ENCODE measurements around the gene ID2. TPM values are rescaled to one million over a fixed set of nuclear protein-coding genes. Genes with fewer than 3 reads are reported as not detected.

ID2 gene
- total RNA-seq, 2 experiments from 2014 or later, result 85.7 to 91.6 TPM

GRCh38 chr2:8704906-8705305, 23.1 kb downstream of the ID2 start:
- H3K27ac Mint-ChIP-seq, result no peak overlapping the region
- H3K9me3 Mint-ChIP-seq, result no peaks in the 10 kb centered on the region
- no peaks in the 10 kb centered on the region for H3K36me3 Mint-ChIP-seq (ENCODE audit: low read depth)
- ChIA-PET POLR2A (interaction anchor here (0.6 kb wide), 1 partner anchor 76 kb away, joined by 3 read pairs; no protein-coding TSS in a partner anchor), CTCF (interaction anchor here (0.6 to 2.1 kb wide), 2 partner anchors 10 to 12 kb away, joined by 3 to 7 read pairs; no protein-coding TSS in a partner anchor)
- DNase-seq (no peak), ATAC-seq (no peak)
- intact Hi-C loops (cut with micrococcal nuclease), result no loop called here
- TF ChIP-seq CTCF (IDR thresholded peaks at IDR 0.05), result no peak
- no peaks in the 10 kb centered on the region for H3K4me1 Mint-ChIP-seq (ENCODE audit: low read depth)
- H3K4me3 Mint-ChIP-seq, result no peak overlapping the region
- no peaks in the 10 kb centered on the region for H3K27me3 Mint-ChIP-seq

- ATAC-seq, result no peak
- POLR2A ChIA-PET, result no interaction called here
Observed at GRCh38 chr2:8709611-8710010, 27.8 kb downstream of the ID2 start.

DNA sequence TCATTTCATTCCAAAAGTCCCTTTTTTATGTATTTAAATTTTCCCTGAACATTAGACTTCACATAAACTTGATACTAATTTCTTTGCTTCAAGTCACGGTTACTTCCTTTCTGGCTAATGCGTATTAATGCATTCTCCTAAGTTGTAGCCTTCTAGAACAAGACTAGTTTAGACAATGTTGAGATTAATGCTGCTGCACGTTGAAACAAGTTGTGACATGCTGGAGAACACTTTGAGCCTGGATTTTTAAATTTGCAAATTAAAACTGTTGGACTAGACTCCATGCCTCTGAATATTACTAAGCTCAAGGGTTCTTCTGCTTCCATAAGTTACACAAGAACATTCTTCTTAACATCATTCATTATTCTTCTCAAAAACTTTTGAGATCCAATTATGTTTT, 29.1 kb downstream of the ID2 start:
- peaks cover 8% of the 10 kb centered on the region for H3K9me3 Mint-ChIP-seq
- TF ChIP-seq CTCF (IDR thresholded peaks at IDR 0.05), result no peak
- ChIA-PET CTCF (interaction anchor here (0.6 kb wide), 1 partner anchor 1696 kb away, joined by 3 read pairs; no protein-coding TSS in a partner anchor), POLR2A (interaction anchor here (1.1 kb wide), 1 partner anchor 21 kb away, joined by 3 read pairs; no protein-coding TSS in a partner anchor)
- DNase-seq, result no peak
- no peak for ATAC-seq
- no peak overlapping the region for H3K27ac Mint-ChIP-seq
- no peaks in the 10 kb centered on the region for H3K4me1 Mint-ChIP-seq (ENCODE audit: low read depth)
- peaks cover 6% of the 10 kb centered on the region for H3K27me3 Mint-ChIP-seq
- no peak overlapping the region for H3K4me3 Mint-ChIP-seq
- intact Hi-C loops (cut with micrococcal nuclease), result no loop called here
- H3K36me3 Mint-ChIP-seq (ENCODE audit: low read depth), result peaks cover 3% of the 10 kb centered on the region

More at GRCh38 chr2:8709611-8710010, 27.8 kb downstream of the ID2 start:
- no peak overlapping the region for H3K4me3 Mint-ChIP-seq
- no peak for TF ChIP-seq CTCF (IDR thresholded peaks at IDR 0.05)
- no peak for DNase-seq
- intact Hi-C loops (cut with micrococcal nuclease), result no loop called here
- no peak overlapping the region for H3K27ac Mint-ChIP-seq
- peaks cover 2% of the 10 kb centered on the region for H3K9me3 Mint-ChIP-seq
- CTCF ChIA-PET, result interaction anchor here (0.8 kb wide), 1 partner anchor 16 kb away, joined by 3 read pairs; no protein-coding TSS in a partner anchor
- H3K36me3 Mint-ChIP-seq (ENCODE audit: low read depth), result no peaks in the 10 kb centered on the region
- no peaks in the 10 kb centered on the region for H3K4me1 Mint-ChIP-seq (ENCODE audit: low read depth)
- H3K27me3 Mint-ChIP-seq, result peaks cover 2% of the 10 kb centered on the region

GRCh38 chr2:8714283-8714682, 32.4 kb downstream of the ID2 start:
- Mint-ChIP-seq H3K9me3 (peaks cover 11% of the 10 kb centered on the region), H3K4me3 (no peak overlapping the region), H3K27ac (no peak overlapping the region), H3K4me1 (ENCODE audit: low read depth) (no peaks in the 10 kb centered on the region), H3K27me3 (peaks cover 12% of the 10 kb centered on the region), H3K36me3 (ENCODE audit: low read depth) (peaks cover 3% of the 10 kb centered on the region)
- POLR2A ChIA-PET, result no interaction called here
- TF ChIP-seq CTCF (IDR thresholded peaks at IDR 0.05), result no peak
- intact Hi-C loops (cut with micrococcal nuclease), result no loop called here
- CTCF ChIA-PET, result no interaction called here
- ATAC-seq (no peak), DNase-seq (no peak)

GRCh38 chr2:8714971-8715370, 33.1 kb downstream of the ID2 start:
- peaks cover 11% of the 10 kb centered on the region for H3K9me3 Mint-ChIP-seq
- no peak for TF ChIP-seq CTCF (IDR thresholded peaks at IDR 0.05)
- POLR2A ChIA-PET, result no interaction called here
- H3K27ac Mint-ChIP-seq, result no peak overlapping the region
- H3K27me3 Mint-ChIP-seq, result peaks cover 12% of the 10 kb centered on the region
- no peaks in the 10 kb centered on the region for H3K4me1 Mint-ChIP-seq (ENCODE audit: low read depth)
- H3K36me3 Mint-ChIP-seq (ENCODE audit: low read depth), result peaks cover 3% of the 10 kb centered on the region
- CTCF ChIA-PET, result interaction anchor here (0.6 kb wide), 1 partner anchor 10 kb away, joined by 3 read pairs; no protein-coding TSS in a partner anchor
- no peak for ATAC-seq
- intact Hi-C loops (cut with micrococcal nuclease), result no loop called here
- DNase-seq, result no peak
- H3K4me3 Mint-ChIP-seq, result no peak overlapping the region
